Embryonic facial prominence (tissue), 1 donor: ENCODE results near the gene KIAA1671.

Experiments
- DNase-seq: peaks from one replicate; pipeline ENCODE4 v3.0.0-alpha.2; 2016; ENCODE audit errors: extremely low spot score

Gene KIAA1671

DNA sequence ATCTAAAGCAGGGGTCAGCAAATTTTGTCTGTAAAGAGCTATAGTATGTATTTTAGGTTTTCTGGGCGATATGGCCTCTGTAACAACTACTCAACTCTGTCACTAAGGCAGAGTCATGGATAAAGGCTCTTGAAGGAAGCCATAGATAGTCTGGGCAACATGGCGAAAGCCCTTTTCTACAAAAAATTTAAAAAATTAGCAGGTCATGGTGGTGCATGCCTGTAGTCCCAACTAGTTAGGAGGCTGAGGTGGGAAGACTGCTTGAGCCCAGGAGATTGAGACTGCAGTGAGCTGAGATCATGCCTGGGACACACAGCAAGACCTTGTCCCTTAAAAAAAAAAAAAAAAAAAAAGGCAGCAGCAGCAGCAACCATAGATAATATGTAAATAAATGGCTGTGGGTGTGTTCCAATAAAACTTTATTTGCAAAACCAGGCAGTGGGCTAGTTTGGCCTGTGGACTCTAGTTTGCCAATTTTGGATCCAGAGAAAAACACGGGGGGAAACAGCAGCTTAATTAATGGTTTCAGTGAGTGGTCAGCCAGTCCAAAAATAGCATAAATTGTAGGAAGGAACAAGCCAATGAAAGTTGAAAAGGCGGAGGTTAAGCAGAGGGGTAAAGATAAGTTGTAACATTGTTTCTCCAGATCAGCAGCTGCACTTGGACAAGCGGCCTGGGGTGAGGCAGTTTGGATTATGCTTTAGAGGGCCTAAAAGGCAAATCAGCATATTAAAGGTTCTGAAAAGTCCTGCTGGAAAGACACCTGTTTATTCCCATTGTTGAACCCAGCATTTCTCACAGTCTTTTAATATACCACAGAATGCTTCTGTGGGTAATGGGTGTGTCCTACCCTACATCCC, 62.6 kb downstream of the KIAA1671 start:
- DNase-seq = no peak

DNA sequence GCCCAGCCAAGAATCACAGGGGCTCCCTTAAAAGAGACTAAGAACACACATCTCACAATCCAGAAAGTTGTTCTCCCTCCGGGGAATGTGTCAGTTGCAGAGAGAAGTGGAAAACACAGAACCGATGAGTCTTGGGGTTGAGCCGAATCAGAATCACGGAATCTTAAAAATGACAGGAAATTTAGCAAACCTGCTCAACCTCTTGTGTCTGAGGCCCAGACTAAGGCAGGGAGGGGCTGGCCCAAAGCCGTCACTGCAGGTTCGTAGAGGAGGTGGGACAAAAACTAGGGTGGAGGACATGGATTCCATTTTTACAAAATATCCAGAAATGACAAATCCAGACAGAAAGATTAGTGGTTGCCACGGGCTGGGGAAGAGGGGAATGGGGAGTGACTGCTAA, 63.8 kb downstream of the KIAA1671 start:
- no peak for DNase-seq

DNA sequence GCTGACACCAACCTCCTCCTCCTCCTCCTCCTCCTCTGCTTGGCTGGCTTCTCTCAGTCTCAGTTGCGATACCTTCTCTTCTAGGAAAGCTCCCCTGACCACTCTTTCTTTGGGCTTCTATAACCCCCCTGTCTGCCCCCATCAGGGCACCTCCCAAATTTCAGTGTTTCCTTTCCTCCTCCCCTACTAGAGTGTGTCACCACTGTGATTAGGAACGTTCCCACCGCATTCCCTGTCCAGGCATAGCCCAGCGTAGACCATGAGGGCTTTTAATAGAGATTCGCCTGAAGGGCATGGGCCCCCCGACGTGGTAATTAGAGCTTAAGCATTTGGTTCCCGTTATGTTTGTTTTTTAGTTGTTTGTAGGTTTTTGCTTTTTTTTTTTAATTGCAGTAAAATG, 65.5 kb downstream of the KIAA1671 start:
- no peak for DNase-seq

DNA sequence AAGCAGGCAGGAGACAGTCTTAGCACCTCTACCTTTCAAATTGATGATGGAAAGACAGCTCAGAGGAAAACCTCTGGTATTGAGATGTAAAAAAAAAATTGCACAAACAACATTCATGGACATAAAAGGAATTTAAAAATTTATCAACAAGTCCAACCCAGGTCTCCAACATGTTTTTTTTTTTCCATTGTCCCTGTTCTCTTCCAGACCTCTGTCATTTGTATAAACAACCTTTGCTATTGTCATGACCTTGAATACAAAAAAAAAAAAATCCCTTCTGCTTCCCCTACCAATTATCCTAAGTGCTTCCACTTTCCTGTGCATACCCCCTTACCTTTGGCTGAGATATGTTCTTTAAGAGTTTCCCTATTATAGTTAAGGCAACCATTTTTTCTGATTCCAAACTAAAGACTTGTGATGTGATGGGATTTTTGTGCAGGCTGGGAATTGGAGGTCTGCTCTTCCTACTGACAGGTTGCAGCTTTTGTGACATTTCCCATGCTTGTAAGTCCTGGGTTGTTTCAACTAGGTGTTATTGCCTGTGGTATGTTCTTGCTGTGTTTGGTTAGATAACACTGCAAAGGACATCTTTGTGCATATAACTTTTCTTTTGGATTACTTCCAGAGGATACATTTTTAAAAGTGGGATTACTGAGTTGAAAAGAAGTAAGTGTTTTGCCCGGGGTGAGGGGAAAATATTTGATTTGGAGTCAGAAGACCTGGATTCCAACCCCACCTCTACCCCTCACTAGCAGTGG, 67.1 kb downstream of the KIAA1671 start:
- DNase-seq = no peak

DNA sequence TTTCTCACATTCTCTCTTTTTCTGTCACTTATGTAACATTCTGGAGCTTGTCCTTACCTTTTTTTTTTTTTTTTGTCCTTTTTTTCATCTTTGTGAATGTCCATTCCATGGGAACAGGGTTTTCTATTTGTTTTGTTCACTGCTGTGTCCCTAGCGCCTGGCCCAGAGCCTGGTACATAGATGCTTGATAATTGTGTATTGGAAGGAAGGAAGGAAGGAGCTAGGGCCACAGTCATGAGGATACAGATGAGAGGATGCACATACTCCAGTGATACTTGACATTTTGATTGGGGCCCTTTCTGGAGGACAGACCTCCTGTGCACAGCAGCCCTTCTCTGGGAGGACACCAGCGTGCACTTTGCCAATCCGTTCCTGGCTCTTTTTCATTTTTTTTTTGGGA, 68.9 kb downstream of the KIAA1671 start:
- DNase-seq = no peak

DNA sequence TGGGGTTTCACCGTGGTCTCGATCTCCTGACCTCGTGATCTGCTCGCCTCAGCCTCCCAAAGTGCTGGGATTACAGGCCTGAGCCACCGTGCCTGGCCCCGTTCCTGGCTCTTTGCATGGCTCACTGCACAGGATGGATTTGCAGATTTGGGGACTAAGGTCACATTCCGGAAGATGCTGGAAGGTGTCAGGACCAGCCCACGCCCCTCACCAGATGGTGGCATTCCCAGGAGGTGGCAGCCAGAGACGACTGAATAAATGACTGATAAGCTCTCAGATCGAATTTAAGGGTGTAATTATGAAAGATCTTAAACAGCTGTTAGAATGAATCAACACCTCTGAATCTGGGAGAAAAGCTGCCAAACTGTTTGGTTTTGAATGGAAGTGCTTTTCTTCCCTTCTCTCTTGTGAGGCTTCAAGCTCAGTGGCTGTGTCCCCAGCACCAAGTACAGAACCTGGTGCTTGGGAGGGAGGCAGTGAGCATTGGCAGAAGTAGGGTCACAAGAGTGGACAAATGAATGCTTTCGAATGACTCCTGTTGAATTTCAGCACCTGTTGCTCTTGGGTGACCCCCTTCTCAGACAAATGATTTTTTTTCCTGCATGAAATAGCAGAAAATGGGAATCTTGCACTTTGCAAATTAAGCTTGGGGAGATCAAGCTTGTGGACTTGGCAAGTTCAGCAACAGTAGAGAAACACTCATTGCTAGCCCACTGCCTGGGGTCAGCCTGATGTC, 69.6 kb downstream of the KIAA1671 start:
- no peak for DNase-seq

DNA sequence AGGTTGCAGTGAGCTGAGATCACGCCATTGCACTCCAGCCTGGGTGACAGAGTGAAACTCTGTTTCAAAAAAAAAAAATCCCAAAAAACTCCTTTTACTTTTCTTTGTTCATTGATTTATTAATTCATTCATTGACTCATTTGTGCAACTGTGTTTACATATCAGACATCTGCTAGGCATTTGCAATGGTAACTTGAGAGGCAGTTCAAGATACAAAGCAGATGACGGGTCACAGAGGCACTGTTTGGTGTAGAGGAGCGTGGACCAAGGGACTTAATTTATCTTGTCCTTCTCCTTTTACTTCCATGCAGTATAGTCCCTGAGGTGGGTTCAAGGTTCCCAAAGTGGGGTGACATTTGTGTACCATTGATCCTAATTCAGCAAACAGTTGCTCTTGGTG, 71.4 kb downstream of the KIAA1671 start:
- DNase-seq = no peak

DNA sequence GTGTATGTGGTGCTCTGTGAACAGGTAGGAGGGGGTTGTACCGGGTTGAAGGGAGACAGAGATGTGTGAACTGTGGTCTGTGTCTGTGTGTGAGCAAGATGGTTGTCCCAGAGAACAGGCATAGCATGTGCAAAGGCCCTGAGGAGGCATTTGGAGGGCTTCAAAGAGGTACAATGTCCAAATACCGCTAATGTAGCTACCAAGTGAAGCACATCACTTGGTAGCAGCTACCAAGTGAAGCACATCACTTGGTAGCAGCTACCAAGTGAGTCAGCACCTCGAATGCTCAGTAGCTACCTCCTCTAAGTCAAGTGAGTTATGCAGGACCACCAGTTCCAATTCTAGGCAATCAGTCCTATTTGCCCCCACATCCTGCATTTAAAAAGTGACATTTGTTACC, 72.4 kb downstream of the KIAA1671 start:
- DNase-seq = no peak

DNA sequence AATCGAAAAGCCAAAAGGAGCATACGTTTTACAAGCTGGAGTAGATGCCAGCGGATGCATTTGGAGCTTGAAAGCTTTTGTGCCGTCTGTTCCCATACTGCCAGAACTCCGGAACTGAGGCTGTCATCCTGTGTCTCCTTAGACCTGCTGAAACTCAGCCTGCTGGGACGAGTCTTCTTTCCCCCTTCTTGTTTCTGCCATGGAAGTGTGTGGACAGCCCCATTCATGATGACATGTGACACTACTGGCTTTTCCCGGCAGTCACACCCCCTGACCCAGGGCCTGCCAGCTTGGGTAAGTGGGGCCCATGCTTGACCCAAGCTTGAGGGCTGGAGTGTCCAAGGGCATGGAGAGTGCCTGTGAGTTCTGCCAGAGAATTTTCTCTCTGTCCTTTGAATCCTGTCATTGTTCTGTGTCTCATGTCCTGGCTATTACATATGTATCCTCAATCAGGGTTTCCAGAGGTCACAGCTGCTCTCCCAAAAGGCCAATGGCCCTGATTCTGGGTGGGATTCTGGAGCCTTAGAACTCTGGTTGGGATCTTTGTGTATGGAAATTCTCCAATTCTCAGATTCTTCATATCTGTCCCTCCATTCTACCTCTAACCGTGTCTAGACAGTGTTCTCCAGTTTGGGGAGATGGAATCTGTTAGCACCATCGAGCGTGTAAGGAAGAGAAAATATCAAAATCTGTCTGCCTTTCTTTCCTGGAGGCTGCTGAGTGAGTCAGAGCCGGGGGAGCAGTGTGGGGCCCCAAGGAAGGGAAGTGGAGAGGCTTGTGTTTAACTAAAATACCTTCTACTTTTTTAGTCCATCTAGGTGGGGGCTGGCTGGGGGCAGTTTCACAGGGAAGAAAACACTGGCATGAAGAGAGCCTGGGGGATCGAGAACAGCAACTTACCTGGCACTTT, 73.2 kb downstream of the KIAA1671 start:
- no peak for DNase-seq

DNA sequence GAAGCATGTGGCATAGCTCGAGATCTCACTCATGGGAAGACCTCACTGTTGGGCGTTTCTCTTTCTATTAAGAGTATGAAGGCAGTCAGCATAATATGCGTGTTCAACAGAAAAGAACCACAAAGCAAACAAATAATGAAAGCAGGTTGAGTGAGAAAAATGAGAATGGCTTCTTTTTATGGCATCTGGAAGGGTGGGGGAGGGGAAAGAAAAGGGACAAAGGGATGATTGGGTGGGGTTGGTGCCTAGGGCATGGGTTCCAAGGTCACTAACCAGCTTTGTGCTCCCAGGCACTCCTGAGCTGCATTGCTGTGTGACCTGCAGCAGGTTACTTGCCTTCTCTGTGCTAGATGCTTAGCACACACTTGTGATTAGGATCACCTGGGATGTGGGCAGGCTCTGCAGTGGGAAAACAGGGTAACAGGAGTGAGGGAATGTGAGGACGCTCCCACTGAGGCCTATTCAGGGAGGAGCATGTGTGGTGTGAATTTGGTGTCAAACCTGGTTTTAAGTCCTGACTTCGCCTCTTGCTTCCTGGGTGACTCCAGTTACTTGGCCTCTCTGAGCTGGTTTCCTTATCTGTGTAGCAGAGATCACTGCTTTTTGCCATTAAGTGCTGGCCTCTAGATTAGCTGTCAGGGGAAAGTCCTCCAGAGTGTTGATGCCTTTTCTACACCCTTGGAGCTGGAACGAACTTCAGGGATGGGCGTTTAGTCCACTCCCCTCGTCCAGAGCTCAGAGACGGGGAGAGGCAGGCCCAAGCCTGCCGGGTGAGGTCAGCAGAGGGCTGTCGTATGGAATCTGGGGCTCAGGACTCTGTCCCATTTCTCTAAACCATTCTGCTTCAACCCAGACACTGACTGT, 74.8 kb downstream of the KIAA1671 start:
- no peak for DNase-seq

DNA sequence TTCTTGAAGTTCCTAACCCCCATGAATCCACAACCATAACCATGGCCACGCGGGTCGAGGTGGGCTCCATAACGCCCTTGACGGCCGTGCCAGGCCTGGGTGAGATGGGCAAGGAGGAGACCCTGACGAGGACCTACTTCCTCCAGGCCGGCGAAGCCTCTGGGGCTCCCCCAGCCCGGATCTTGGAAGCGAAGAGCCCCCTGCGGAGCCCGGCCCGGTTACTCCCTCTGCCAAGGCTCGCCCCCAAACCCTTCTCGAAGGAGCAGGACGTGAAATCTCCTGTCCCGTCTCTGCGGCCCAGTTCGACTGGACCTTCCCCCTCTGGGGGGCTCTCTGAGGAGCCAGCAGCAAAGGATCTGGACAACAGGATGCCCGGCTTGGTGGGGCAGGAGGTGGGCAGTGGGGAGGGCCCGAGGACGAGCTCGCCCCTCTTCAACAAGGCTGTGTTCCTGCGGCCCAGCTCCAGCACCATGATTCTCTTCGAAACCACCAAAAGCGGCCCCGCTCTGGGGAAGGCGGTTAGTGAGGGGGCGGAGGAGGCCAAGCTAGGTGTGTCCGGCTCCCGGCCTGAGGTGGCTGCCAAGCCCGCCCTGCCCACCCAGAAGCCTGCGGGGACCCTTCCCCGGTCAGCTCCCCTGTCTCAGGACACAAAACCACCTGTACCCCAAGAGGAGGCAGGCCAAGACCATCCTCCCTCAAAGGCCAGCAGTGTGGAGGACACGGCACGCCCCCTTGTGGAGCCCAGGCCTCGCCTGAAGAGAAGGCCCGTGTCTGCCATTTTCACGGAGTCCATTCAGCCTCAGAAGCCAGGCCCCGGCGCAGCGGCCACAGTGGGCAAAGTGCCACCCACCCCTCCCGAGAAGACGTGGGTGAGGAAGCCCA, 75.7 kb downstream of the KIAA1671 start:
- no peak for DNase-seq

DNA sequence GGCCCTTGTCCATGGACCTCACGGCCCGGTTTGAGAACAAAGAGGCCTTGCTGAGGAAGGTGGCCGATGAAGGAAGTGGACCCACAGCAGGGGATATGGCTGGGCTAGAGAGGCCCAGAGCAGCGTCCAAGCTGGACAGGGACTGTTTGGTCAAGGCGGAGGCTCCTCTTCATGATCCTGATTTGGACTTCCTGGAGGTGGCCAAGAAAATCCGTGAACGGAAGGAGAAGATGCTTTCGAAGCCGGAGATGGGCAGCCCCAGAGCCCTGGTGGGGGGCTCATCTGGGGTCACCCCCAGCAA, 76.3 kb downstream of the KIAA1671 start:
- DNase-seq = no peak

DNA sequence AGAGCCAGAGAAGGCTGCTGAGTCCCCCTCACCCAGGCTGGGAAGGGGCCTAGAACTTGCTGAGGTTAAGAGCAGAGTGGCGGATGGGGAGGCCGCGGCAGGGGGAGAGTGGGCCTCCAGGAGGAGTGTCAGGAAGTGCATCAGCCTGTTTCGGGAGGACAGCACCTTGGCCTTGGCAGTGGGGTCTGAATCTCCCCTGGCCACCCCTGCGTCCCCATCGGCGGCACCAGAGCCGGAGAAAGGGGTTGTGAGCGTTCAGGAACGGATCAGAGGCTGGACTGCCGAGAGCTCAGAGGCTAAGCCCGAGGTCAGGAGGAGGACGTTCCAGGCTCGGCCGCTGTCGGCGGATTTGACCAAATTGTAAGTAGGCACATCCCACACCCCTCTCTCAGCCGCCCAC, 76.7 kb downstream of the KIAA1671 start:
- no peak for DNase-seq

DNA sequence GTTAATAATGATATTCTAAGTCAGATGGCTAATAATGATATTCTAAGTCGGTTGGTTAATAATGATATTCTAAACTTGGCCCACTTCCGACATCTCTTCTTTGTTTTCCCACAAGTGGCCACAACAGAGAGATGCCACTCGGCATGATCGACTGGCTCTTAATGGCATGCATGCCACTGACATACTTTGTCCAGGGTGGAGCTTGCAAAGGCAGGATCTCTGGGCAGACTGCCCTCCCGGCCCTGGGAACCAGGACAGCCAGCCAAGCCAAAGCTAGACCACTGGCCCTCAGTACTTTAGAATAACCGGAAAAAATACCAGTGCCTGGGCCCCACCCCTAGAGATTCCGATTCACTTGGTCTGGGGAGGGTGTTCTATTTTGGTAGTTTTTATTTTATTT, 78.1 kb downstream of the KIAA1671 start:
- DNase-seq = no peak

DNA sequence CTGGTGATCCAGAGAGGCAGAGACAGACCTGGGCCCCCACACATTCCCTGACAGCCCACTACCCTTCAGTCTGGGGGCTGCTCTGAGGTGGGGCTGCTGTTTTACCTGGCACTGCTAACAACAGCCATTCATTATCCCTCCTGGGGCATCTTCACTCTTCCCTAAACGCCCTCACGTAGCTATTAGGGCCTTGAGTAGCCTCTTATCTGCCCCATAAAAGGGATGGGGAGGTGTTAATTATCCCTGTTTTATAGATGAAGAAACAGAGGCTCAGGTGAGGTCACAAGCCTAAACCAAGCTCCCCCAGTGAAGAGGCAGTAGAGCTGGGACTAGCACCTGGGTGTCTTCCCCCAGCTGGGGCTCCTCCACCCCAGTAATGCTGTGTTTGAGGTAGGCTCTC, 79.5 kb downstream of the KIAA1671 start:
- DNase-seq = no peak

DNA sequence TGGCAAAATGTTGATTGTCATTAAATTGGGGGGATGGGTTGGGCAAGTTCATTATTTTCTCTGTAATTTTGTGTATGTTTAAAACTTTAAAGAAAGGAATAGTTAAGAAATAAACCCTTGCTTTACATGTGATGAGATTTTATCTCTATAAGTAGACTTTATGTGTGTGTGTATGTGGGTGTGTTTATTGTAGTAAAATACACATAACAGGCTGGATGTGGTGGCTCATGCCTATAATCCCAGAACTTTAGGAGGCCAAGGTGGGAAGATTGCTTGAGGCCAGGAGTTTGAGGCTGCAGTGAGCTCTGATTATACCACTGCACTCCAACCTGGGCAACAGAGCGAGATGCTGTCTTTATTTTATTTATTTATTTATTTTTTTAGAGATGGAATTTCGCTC, 83.2 kb downstream of the KIAA1671 start:
- DNase-seq = no peak

DNA sequence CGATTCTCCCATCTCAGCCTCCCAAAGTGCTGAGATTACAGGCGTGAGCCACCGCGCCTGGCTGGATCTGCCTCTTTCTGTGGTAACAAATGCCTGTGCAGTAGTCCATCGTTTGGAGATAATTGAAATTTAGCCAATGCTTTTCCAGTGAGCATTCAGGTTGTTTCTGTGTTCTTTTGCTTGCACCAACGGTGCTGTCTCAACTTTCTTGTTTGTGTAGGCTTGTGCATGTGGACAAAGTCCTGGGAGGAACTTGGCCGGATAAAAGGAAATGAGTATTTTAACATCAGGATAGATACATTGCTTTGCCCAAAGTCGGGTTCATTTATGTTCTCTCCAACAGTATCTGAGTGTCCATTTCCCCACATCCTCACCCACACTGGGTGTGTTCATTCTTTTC, 85.7 kb downstream of the KIAA1671 start:
- no peak for DNase-seq

DNA sequence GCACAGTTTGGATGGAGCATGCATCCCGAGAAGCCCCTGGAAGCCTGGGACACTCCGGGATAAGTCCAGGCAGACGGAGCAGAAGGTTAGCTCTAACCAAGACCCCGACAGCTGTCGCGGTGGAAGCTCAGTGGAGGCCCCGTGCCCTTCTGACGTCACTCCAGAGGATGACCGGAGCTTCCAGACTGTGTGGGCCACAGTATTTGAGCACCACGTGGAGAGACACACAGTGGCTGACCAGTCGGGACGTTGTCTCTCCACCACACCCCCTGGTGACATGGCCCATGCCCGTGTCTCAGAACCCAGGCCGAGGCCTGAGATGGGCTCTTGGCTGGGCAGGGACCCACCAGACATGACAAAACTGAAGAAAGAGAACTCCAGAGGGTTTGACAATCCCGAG, 86.3 kb downstream of the KIAA1671 start:
- no peak for DNase-seq

DNA sequence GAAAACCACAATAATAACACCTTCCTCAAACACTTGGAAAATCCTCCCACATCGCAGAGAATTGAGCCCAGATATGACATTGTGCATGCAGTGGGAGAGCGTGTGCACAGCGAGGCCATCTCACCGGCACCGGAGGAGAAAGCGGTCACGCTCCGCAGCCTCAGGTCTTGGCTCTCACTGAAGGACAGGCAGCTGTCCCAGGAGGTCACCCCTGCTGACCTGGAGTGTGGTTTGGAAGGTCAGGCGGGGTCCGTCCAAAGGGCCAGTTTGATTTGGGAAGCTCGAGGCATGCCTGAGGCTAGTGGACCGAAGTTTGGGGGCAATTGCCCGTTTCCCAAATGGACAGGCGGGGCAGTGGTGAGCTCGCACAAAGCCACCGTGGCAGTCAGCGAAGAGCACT, 86.7 kb downstream of the KIAA1671 start:
- no peak for DNase-seq

DNA sequence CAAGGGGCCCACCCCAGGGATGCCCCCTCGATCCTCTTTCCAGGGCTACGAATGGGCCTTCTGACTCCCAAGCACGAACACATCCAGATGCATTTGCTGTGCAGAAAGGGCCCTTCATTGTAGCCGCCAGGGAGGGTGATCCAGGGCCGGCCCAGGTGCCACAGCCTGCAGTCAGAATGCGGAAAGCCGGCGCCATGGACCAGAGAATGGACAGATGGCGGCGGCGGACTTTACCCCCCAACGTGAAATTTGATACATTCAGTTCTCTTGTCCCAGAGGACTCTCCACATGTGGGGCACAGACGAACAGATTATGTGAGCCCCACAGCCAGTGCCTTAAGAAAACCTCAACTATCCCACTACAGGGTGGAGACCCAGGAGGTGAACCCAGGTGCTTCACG, 87.2 kb downstream of the KIAA1671 start:
- DNase-seq = no peak
